ENCODE data around the gene CA5B.
"Not testable (repeated sequence)": the region's sequence is repeated elsewhere in the genome, so short reads cannot be mapped to it uniquely, and the experiment has no call there.

Gene CA5B

GRCh38 chrX:15737959-15738902 lies at the start of gene CA5B:
CA5B (plus strand) TSS chrX:15738270; CDS start chrX:15750024, 11,754 bp downstream.
- no peak for TF ChIP-seq ZNF274 (IDR thresholded peaks at IDR 0.05; ENCODE audit: low read depth, low read length)
- H3K36me3 ChIP-seq (ENCODE audit: insufficient read depth, insufficient read length, low read length), result no peaks in the 10 kb centered on the region
- peak within 1 kb of the TSS; percentile 83 for H3K9ac ChIP-seq (ENCODE audit: insufficient read length, low read depth)
- DNase-seq (ENCODE audit: low read depth, low spot score), result peak; percentile 93
- H3K9me3 ChIP-seq (ENCODE audit: insufficient read depth, low read length), result no peaks in the 10 kb centered on the region
- H3K4me1 ChIP-seq (ENCODE audit: insufficient read depth, insufficient read length), result peaks cover 2% of the 10 kb centered on the region
- H3K27me3 ChIP-seq (ENCODE audit: insufficient read depth, insufficient read length), result peaks cover 6% of the 10 kb centered on the region
- peak within 1 kb of the TSS; percentile 60 for H3K4me3 ChIP-seq (ENCODE audit: insufficient read length, low read depth)

GRCh38 chrX:15694941-15695451 lies 43.1 kb upstream of the CA5B start:
- no peaks in the 10 kb centered on the region for H3K9me3 ChIP-seq (ENCODE audit: insufficient read depth, low read length)
- no peak overlapping the region for H3K9ac ChIP-seq (ENCODE audit: insufficient read length, low read depth)
- no peak for DNase-seq (ENCODE audit: low read depth, low spot score)
- H3K36me3 ChIP-seq (ENCODE audit: insufficient read depth, insufficient read length, low read length), result peaks cover 56% of the 10 kb centered on the region
- no peaks in the 10 kb centered on the region for H3K4me1 ChIP-seq (ENCODE audit: insufficient read depth, insufficient read length)
- TF ChIP-seq SUZ12 (IDR thresholded peaks at IDR 0.05; ENCODE audit: extremely low read depth, insufficient read depth, insufficient read length) (no peak), YY1 (IDR thresholded peaks at IDR 0.05; ENCODE audit: insufficient read depth, insufficient read length) (no peak), ZNF274 (IDR thresholded peaks at IDR 0.05; ENCODE audit: low read depth, low read length) (no peak)
- H3K27me3 ChIP-seq (ENCODE audit: insufficient read depth, insufficient read length), result no peaks in the 10 kb centered on the region
- H3K4me3 ChIP-seq (ENCODE audit: insufficient read length, low read depth), result no peak overlapping the region

- no peak for TF ChIP-seq ZNF274 (IDR thresholded peaks at IDR 0.05; ENCODE audit: low read depth, low read length)
- TF ChIP-seq SUZ12 (IDR thresholded peaks at IDR 0.05; ENCODE audit: extremely low read depth, insufficient read depth, insufficient read length), result no peak
- no peak for TF ChIP-seq YY1 (IDR thresholded peaks at IDR 0.05; ENCODE audit: insufficient read depth, insufficient read length)
- Histone ChIP-seq H3K4me1 (ENCODE audit: insufficient read depth, insufficient read length) (no peaks in the 10 kb centered on the region), H3K27me3 (ENCODE audit: insufficient read depth, insufficient read length) (no peaks in the 10 kb centered on the region), H3K36me3 (ENCODE audit: insufficient read depth, insufficient read length, low read length) (peaks cover 42% of the 10 kb centered on the region), H3K4me3 (ENCODE audit: insufficient read length, low read depth) (no peak overlapping the region), H3K9ac (ENCODE audit: insufficient read length, low read depth) (no peak overlapping the region), H3K9me3 (ENCODE audit: insufficient read depth, low read length) (no peaks in the 10 kb centered on the region)
- no peak for DNase-seq (ENCODE audit: low read depth, low spot score)
Measured at GRCh38 chrX:15696516-15696915, 41.6 kb upstream of the CA5B start.

GRCh38 chrX:15702488-15703371 lies 35.3 kb upstream of the CA5B start:
- no peak overlapping the region for H3K9ac ChIP-seq (ENCODE audit: insufficient read length, low read depth)
- TF ChIP-seq YY1 (IDR thresholded peaks at IDR 0.05; ENCODE audit: insufficient read depth, insufficient read length), result no peak
- TF ChIP-seq SUZ12 (IDR thresholded peaks at IDR 0.05; ENCODE audit: extremely low read depth, insufficient read depth, insufficient read length), result no peak
- no peak for TF ChIP-seq ZNF274 (IDR thresholded peaks at IDR 0.05; ENCODE audit: low read depth, low read length)
- peaks cover 15% of the 10 kb centered on the region for H3K36me3 ChIP-seq (ENCODE audit: insufficient read depth, insufficient read length, low read length)
- no peak for DNase-seq (ENCODE audit: low read depth, low spot score)
- no peaks in the 10 kb centered on the region for H3K27me3 ChIP-seq (ENCODE audit: insufficient read depth, insufficient read length)
- no peaks in the 10 kb centered on the region for H3K4me1 ChIP-seq (ENCODE audit: insufficient read depth, insufficient read length)
- no peak overlapping the region for H3K4me3 ChIP-seq (ENCODE audit: insufficient read length, low read depth)
- no peaks in the 10 kb centered on the region for H3K9me3 ChIP-seq (ENCODE audit: insufficient read depth, low read length)

- DNase-seq (ENCODE audit: low read depth, low spot score); H3K9ac ChIP-seq (ENCODE audit: insufficient read length, low read depth); H3K9me3 ChIP-seq (ENCODE audit: insufficient read depth, low read length); H3K4me3 ChIP-seq (ENCODE audit: insufficient read length, low read depth); H3K36me3 ChIP-seq (ENCODE audit: insufficient read depth, insufficient read length, low read length); H3K4me1 ChIP-seq (ENCODE audit: insufficient read depth, insufficient read length); H3K27me3 ChIP-seq (ENCODE audit: insufficient read depth, insufficient read length): not testable (repeated sequence)
Measured at GRCh38 chrX:15703809-15704208, 34.3 kb upstream of the CA5B start.

GRCh38 chrX:15704273-15704672 lies 33.8 kb upstream of the CA5B start:
- not testable (repeated sequence) for H3K9me3 ChIP-seq (ENCODE audit: insufficient read depth, low read length); H3K4me3 ChIP-seq (ENCODE audit: insufficient read length, low read depth); H3K36me3 ChIP-seq (ENCODE audit: insufficient read depth, insufficient read length, low read length); H3K4me1 ChIP-seq (ENCODE audit: insufficient read depth, insufficient read length); H3K27me3 ChIP-seq (ENCODE audit: insufficient read depth, insufficient read length); DNase-seq (ENCODE audit: low read depth, low spot score); H3K9ac ChIP-seq (ENCODE audit: insufficient read length, low read depth)

- Histone ChIP-seq H3K9ac (ENCODE audit: insufficient read length, low read depth) (no peak overlapping the region), H3K4me1 (ENCODE audit: insufficient read depth, insufficient read length) (no peaks in the 10 kb centered on the region), H3K36me3 (ENCODE audit: insufficient read depth, insufficient read length, low read length) (no peaks in the 10 kb centered on the region), H3K9me3 (ENCODE audit: insufficient read depth, low read length) (no peaks in the 10 kb centered on the region), H3K4me3 (ENCODE audit: insufficient read length, low read depth) (no peak overlapping the region), H3K27me3 (ENCODE audit: insufficient read depth, insufficient read length) (no peaks in the 10 kb centered on the region)
- no peak for TF ChIP-seq ZNF274 (IDR thresholded peaks at IDR 0.05; ENCODE audit: low read depth, low read length)
- no peak for TF ChIP-seq SUZ12 (IDR thresholded peaks at IDR 0.05; ENCODE audit: extremely low read depth, insufficient read depth, insufficient read length)
- TF ChIP-seq YY1 (IDR thresholded peaks at IDR 0.05; ENCODE audit: insufficient read depth, insufficient read length), result no peak
- no peak for DNase-seq (ENCODE audit: low read depth, low spot score)
Measured at GRCh38 chrX:15714529-15714928, 23.5 kb upstream of the CA5B start.
